Measurements from ENCODE around the gene TSPAN18. TPM values are rescaled to one million over a fixed set of nuclear protein-coding genes. Genes with fewer than 3 reads are reported as not detected.

Gene TSPAN18
- total RNA-seq, 2 experiments from 2014 or later, result not detected

- no peak for TF ChIP-seq EZH2phosphoT487 (IDR thresholded peaks at IDR 0.05; ENCODE audit: borderline replicate concordance, low read depth, low read length)
- H3K9me3 ChIP-seq (ENCODE audit: low read length), result no peaks in the 10 kb centered on the region
- H3K4me3 ChIP-seq (ENCODE audit: low read depth, low read length, poor library complexity, severe bottlenecking), result no peak overlapping the region
- H3K36me3 ChIP-seq (ENCODE audit: insufficient read depth, low read length), result no peaks in the 10 kb centered on the region
- H3K27ac ChIP-seq (ENCODE audit: low read depth, low read length, poor library complexity, severe bottlenecking), result no peak overlapping the region
- no peaks in the 10 kb centered on the region for H3K79me2 ChIP-seq (ENCODE audit: insufficient read depth, low read depth, low read length)
- BruUV-seq (replicated peaks), result no TSS peak
- H4K20me1 ChIP-seq (ENCODE audit: insufficient read depth, low read length), result no peaks in the 10 kb centered on the region
- H3K4me2 ChIP-seq (ENCODE audit: low read length), result no peak overlapping the region
- intact Hi-C loops (cut with micrococcal nuclease; ENCODE audit: unreplicated experiment), result no loop called here
- H3K4me1 ChIP-seq (ENCODE audit: insufficient read depth, low read length, poor library complexity, severe bottlenecking), result no peaks in the 10 kb centered on the region
- ChIA-PET POLR2A (no interaction called here), CTCF (ENCODE audit: unreplicated experiment) (no interaction called here)
- no peaks in the 10 kb centered on the region for H3K9me2 ChIP-seq (ENCODE audit: insufficient read depth, low read length)
- H2AFZ ChIP-seq (ENCODE audit: low read length), result no peak overlapping the region
- DNase-seq (ENCODE audit: low spot score), result no peak
Measured at GRCh38 chr11:44701276-44701675, 25.5 kb upstream of the TSPAN18 start.

DNA sequence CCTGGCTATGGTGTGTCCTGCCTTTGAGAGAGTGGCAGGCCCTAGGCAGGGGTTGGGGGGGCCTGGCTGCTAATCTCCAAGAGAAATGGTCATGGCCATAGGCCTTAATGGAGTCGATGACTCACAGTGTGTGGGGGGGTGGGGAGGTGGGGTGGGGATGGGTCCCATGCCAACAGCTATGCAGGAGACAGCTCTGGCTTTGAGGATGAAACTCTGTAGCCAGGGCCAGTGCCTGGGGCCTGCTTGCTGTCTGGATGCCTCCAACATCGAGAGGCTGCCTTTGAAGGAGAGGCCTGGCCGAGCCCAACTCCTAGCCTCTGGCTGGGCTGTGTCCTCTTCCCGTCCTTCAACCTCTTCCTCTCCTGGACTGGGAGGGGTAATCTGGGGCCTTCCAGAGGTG lies 23.9 kb upstream of the TSPAN18 start:
- no peak for DNase-seq (ENCODE audit: low spot score)
- BruUV-seq (replicated peaks), result no TSS peak
- Histone ChIP-seq H2AFZ (ENCODE audit: low read length) (no peak overlapping the region), H3K27ac (ENCODE audit: low read depth, low read length, poor library complexity, severe bottlenecking) (no peak overlapping the region), H3K4me3 (ENCODE audit: low read depth, low read length, poor library complexity, severe bottlenecking) (no peak overlapping the region), H3K9me3 (ENCODE audit: low read length) (no peaks in the 10 kb centered on the region), H3K79me2 (ENCODE audit: insufficient read depth, low read depth, low read length) (no peaks in the 10 kb centered on the region), H3K4me1 (ENCODE audit: insufficient read depth, low read length, poor library complexity, severe bottlenecking) (no peaks in the 10 kb centered on the region), H3K4me2 (ENCODE audit: low read length) (no peak overlapping the region), H4K20me1 (ENCODE audit: insufficient read depth, low read length) (no peaks in the 10 kb centered on the region), H3K36me3 (ENCODE audit: insufficient read depth, low read length) (no peaks in the 10 kb centered on the region), H3K9me2 (ENCODE audit: insufficient read depth, low read length) (no peaks in the 10 kb centered on the region)
- TF ChIP-seq CTCF (conservative IDR thresholded peaks at IDR 0.05; ENCODE audit: low read length), result no peak
- TF ChIP-seq EZH2phosphoT487 (IDR thresholded peaks at IDR 0.05; ENCODE audit: borderline replicate concordance, low read depth, low read length), result no peak
- ChIA-PET CTCF (ENCODE audit: unreplicated experiment) (no interaction called here), POLR2A (no interaction called here)
- intact Hi-C loops (cut with micrococcal nuclease; ENCODE audit: unreplicated experiment), result no loop called here

GRCh38 chr11:44707094-44707493 lies 19.7 kb upstream of the TSPAN18 start:
- Histone ChIP-seq H4K20me1 (ENCODE audit: insufficient read depth, low read length) (no peaks in the 10 kb centered on the region), H2AFZ (ENCODE audit: low read length) (no peak overlapping the region), H3K9me2 (ENCODE audit: insufficient read depth, low read length) (no peaks in the 10 kb centered on the region), H3K4me3 (ENCODE audit: low read depth, low read length, poor library complexity, severe bottlenecking) (no peak overlapping the region), H3K4me2 (ENCODE audit: low read length) (no peak overlapping the region), H3K27ac (ENCODE audit: low read depth, low read length, poor library complexity, severe bottlenecking) (no peak overlapping the region), H3K36me3 (ENCODE audit: insufficient read depth, low read length) (no peaks in the 10 kb centered on the region), H3K9me3 (ENCODE audit: low read length) (no peaks in the 10 kb centered on the region), H3K4me1 (ENCODE audit: insufficient read depth, low read length, poor library complexity, severe bottlenecking) (no peaks in the 10 kb centered on the region), H3K79me2 (ENCODE audit: insufficient read depth, low read depth, low read length) (no peaks in the 10 kb centered on the region)
- intact Hi-C loops (cut with micrococcal nuclease; ENCODE audit: unreplicated experiment), result no loop called here
- ChIA-PET CTCF (ENCODE audit: unreplicated experiment) (no interaction called here), POLR2A (no interaction called here)
- TF ChIP-seq EZH2phosphoT487 (IDR thresholded peaks at IDR 0.05; ENCODE audit: borderline replicate concordance, low read depth, low read length) (no peak), CTCF (conservative IDR thresholded peaks at IDR 0.05; ENCODE audit: low read length) (no peak)
- DNase-seq (ENCODE audit: low spot score), result no peak
- no TSS peak for BruUV-seq (replicated peaks)
